ENCODE results near the gene AOC2. TPM values are rescaled to one million over a fixed set of nuclear protein-coding genes. Genes with fewer than 3 reads are reported as not detected.

The AOC2 gene, protein sequence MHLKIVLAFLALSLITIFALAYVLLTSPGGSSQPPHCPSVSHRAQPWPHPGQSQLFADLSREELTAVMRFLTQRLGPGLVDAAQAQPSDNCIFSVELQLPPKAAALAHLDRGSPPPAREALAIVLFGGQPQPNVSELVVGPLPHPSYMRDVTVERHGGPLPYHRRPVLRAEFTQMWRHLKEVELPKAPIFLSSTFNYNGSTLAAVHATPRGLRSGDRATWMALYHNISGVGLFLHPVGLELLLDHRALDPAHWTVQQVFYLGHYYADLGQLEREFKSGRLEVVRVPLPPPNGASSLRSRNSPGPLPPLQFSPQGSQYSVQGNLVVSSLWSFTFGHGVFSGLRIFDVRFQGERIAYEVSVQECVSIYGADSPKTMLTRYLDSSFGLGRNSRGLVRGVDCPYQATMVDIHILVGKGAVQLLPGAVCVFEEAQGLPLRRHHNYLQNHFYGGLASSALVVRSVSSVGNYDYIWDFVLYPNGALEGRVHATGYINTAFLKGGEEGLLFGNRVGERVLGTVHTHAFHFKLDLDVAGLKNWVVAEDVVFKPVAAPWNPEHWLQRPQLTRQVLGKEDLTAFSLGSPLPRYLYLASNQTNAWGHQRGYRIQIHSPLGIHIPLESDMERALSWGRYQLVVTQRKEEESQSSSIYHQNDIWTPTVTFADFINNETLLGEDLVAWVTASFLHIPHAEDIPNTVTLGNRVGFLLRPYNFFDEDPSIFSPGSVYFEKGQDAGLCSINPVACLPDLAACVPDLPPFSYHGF
- total RNA-seq = 0.29 and 0.99 TPM in 2 replicates

GRCh38 chr17:42844271-42844670, at the start of gene AOC2:
Gene AOC2, plus strand, starts transcription at chr17:42844580. Its CDS starts 47 bp downstream, at chr17:42844627.

GRCh38 chr17:42798383-42799380, 45.7 kb upstream of the AOC2 start, which contains the start of the genes CNTD1 and COA3:
Gene CNTD1, plus strand, starts transcription at chr17:42798861. Its CDS starts 207 bp downstream, at chr17:42799068.
Gene COA3, minus strand, starts transcription at chr17:42798704. Its CDS starts 23 bp downstream, at chr17:42798681.

DNA sequence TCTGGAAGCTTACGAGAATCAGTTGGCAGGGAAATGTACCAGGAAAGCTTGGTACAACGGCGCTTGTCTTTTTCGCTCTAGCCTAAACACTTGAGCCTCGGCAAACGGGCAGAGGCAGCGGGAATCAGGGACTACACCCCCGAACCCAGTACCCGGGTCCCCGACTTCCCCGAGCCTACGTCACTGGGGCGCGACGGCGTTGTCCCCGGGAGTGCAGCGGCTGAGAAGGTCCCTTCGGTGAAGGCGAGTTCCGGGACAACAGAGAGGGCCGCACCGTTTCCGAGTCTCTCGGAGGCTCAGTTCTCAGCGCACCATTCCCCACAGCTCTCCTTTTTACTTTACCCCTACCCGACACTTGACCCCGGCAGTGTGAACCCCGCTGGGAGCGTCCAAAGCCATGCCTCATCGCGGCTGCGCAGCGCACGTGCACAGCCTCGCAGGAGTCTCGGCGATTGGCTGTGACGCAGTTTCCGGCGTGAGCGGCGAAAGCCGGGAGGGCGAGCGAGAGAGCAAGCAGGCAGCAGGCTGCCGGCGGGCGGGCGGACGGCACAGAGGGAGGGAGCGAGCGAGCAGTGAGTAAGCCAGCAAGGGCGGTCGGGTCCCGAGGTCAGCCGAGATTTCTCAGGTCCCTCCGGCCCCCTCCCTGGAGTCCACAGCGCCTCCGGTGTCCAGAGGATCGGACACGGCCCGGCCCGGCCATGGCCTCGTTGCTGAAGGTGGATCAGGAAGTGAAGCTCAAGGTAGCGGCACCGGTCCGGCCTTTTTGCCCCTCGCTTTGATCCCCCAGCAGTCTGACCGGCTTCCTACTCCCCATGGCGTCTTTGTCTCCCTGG, 11.2 kb upstream of the AOC2 start, which contains the start of gene PSME3:
TSS of gene PSME3 (plus strand) at position 464 of the 833 bp plus-strand sequence. CDS start at position 699, 235 bp downstream.

GRCh38 chr17:42850954-42851353, 6.6 kb downstream of the AOC2 start, which contains the start of gene AOC3:
Gene AOC3, plus strand, starts transcription at chr17:42851199. Its CDS starts 145 bp downstream, at chr17:42851344.

Other genes with a start within 250 kb of the AOC2 start
- 50.0 and 76.7 TPM in 2 replicates for gene RETREG3, start 235.2 kb upstream of the AOC2 start, total RNA-seq
- 28.5 and 31.8 TPM in 2 replicates for gene TUBG1, start 234.9 kb upstream of the AOC2 start, total RNA-seq
- 12.2 and 12.7 TPM in 2 replicates for gene TUBG2, start 185.3 kb upstream of the AOC2 start, total RNA-seq
- gene PLEKHH3, start 167.6 kb upstream of the AOC2 start, total RNA-seq = 22.3 and 28.7 TPM in 2 replicates
- 6.3 and 6.4 TPM in 2 replicates for gene CCR10, start 162.7 kb upstream of the AOC2 start, total RNA-seq
- gene CNTNAP1, start 162.0 kb upstream of the AOC2 start, total RNA-seq = 43.6 and 45.0 TPM in 2 replicates
- gene EZH1, start 99.5 kb upstream of the AOC2 start, total RNA-seq = 25.6 and 28.1 TPM in 2 replicates
- not detected in 2 replicates for gene RAMP2, start 83.4 kb upstream of the AOC2 start, total RNA-seq
- gene VPS25, start 71.1 kb upstream of the AOC2 start, total RNA-seq = 53.6 and 67.3 TPM in 2 replicates
- gene WNK4, start 64.0 kb upstream of the AOC2 start, total RNA-seq = 0.29 and 0.33 TPM in 2 replicates
- gene COA3, start 45.9 kb upstream of the AOC2 start, total RNA-seq = 70.1 and 80.4 TPM in 2 replicates
- 0.66 TPM in 1 of 2 replicates, not detected in the other for gene CNTD1, start 45.7 kb upstream of the AOC2 start, total RNA-seq
- gene BECN1, start 20.3 kb upstream of the AOC2 start, total RNA-seq = 101 and 155 TPM in 2 replicates
- gene PSME3, start 11.2 kb upstream of the AOC2 start, total RNA-seq = 76.6 and 82.2 TPM in 2 replicates
- gene AOC3, start 6.6 kb downstream of the AOC2 start, total RNA-seq = 1.3 and 1.5 TPM in 2 replicates
- not detected in 2 replicates for gene G6PC1, start 56.2 kb downstream of the AOC2 start, total RNA-seq
- 25.5 and 28.1 TPM in 2 replicates for gene AARSD1, start 119.9 kb downstream of the AOC2 start, total RNA-seq
- 1.2 TPM in 1 of 2 replicates, not detected in the other for gene PTGES3L, start 135.5 kb downstream of the AOC2 start, total RNA-seq
- gene RUNDC1, start 136.0 kb downstream of the AOC2 start, total RNA-seq = 6.8 and 9.6 TPM in 2 replicates
- 1,021 and 1,034 TPM in 2 replicates for gene RPL27, start 153.8 kb downstream of the AOC2 start, total RNA-seq
- gene IFI35, start 162.2 kb downstream of the AOC2 start, total RNA-seq = 43.1 and 51.9 TPM in 2 replicates
- 376 and 655 TPM in 2 replicates for gene VAT1, start 177.8 kb downstream of the AOC2 start, total RNA-seq
- 0.29 and 0.66 TPM in 2 replicates for gene RND2, start 180.7 kb downstream of the AOC2 start, total RNA-seq

All from smooth muscle cell of trachea (primary cell).